Keratinocyte (primary cell): ENCODE results near the gene KREMEN2. TPM values are rescaled to one million over a fixed set of nuclear protein-coding genes. Genes with fewer than 3 reads are reported as not detected.
"Not testable (repeated sequence)": the region's sequence is repeated elsewhere in the genome, so short reads cannot be mapped to it uniquely, and the experiment has no call there.

Source experiments
- DNase-seq: peaks from one replicate; pipeline ENCODE4 v3.0.0-alpha.2; 2011; ENCODE audit warnings: low read depth, missing footprints, low spot score
- FAIRE-seq: peaks from 2 replicates; lab custom pipeline; 2011; peaks lifted over from hg19 to GRCh38; lab: Jason Lieb, UNC
- H2AFZ ChIP-seq: 2 replicates; pipeline ENCODE4 v1.6.0; 2012; ENCODE audit warnings: low read length, control low read depth, inconsistent platforms; ENCODE audit not compliant: control insufficient read depth
- H3K27ac ChIP-seq: 2 replicates; pipeline ENCODE4 v1.5.1; 2011; ENCODE audit warnings: low read length; ENCODE audit not compliant: control insufficient read depth, insufficient read depth
- H3K27me3 ChIP-seq: 3 replicates; pipeline ENCODE4 v1.6.0; 2011; ENCODE audit warnings: low read length; ENCODE audit not compliant: control insufficient read depth, insufficient read depth; ENCODE audit errors: extremely low read depth
- H3K36me3 ChIP-seq, 2 experiments: 2 replicates in 1 of 2; 3 replicates in 1 of 2; pipeline ENCODE4 v1.5.1; 2011; ENCODE audit warnings: low read length in 2 of 2, mild to moderate bottlenecking in 1 of 2; ENCODE audit not compliant: control insufficient read depth in 2 of 2, insufficient read depth in 2 of 2; ENCODE audit errors: extremely low read depth in 1 of 2
- H3K4me1 ChIP-seq: 3 replicates; pipeline ENCODE4 v1.5.1; 2011; ENCODE audit warnings: low read length; ENCODE audit not compliant: control insufficient read depth, insufficient read depth; ENCODE audit errors: extremely low read depth
- H3K4me2 ChIP-seq: 3 replicates; pipeline ENCODE4 v1.6.0; 2011; ENCODE audit warnings: low read depth, low read length; ENCODE audit not compliant: control insufficient read depth, insufficient read depth; ENCODE audit errors: extremely low read depth
- H3K4me3 ChIP-seq, 3 experiments: fragments of 200-600 bp in 1 of 3; sonication (generic) in 1 of 3; 2 replicates in 2 of 3; 3 replicates in 1 of 3; pipeline ENCODE4 v1.5.1; 2011 to 2016; ENCODE audit warnings: low read length in 3 of 3, mild to moderate bottlenecking in 3 of 3, control low read depth in 2 of 3, inconsistent platforms in 1 of 3, low read depth in 1 of 3, mixed read lengths in 1 of 3, mixed run types in 1 of 3, moderate library complexity in 1 of 3; ENCODE audit not compliant: control insufficient read depth in 2 of 3, insufficient read depth in 2 of 3; ENCODE audit errors: extremely low read depth in 1 of 3
- H3K79me2 ChIP-seq: 2 replicates; pipeline ENCODE4 v1.6.0; 2012; ENCODE audit warnings: low read length; ENCODE audit not compliant: control insufficient read depth, insufficient read depth
- H3K9ac ChIP-seq: 3 replicates; pipeline ENCODE4 v1.6.0; 2011; ENCODE audit warnings: low read length; ENCODE audit not compliant: control insufficient read depth, insufficient read depth; ENCODE audit errors: extremely low read depth
- H3K9me1 ChIP-seq: 3 replicates; pipeline ENCODE4 v1.6.0; 2011; ENCODE audit warnings: low read length; ENCODE audit not compliant: control insufficient read depth, insufficient read depth; ENCODE audit errors: extremely low read depth
- H3K9me3 ChIP-seq: 2 replicates; pipeline ENCODE4 v1.5.1; 2012; ENCODE audit warnings: low read depth, low read length; ENCODE audit not compliant: control insufficient read depth
- H4K20me1 ChIP-seq: 3 replicates; pipeline ENCODE4 v1.6.0; 2011; ENCODE audit warnings: low read length; ENCODE audit not compliant: control insufficient read depth, insufficient read depth; ENCODE audit errors: extremely low read depth
- CTCF ChIP-seq, 3 experiments: IDR thresholded peaks in 1 of 3; conservative IDR thresholded peaks in 1 of 3; optimal IDR thresholded peaks in 1 of 3; 2 replicates in 2 of 3; 3 replicates in 1 of 3; pipeline versions ENCODE3 to v1.5.1; 2011; ENCODE audit warnings: low read length in 3 of 3, mild to moderate bottlenecking in 3 of 3, moderate library complexity in 2 of 3, control low read depth in 1 of 3, inconsistent platforms in 1 of 3; ENCODE audit not compliant: insufficient read depth in 2 of 3; ENCODE audit errors: extremely low read depth in 1 of 3
- EZH2 ChIP-seq: IDR thresholded peaks from one replicate; pipeline ENCODE4 v1.6.1; 2012; ENCODE audit warnings: inconsistent platforms, mild to moderate bottlenecking, low read length, moderate library complexity
- dilution Hi-C: fragments of 300-500 bp; cut with MboI; formaldehyde crosslinking; loops from one replicate; pipeline ENCODE4 v1.7.0; 2020; ENCODE audit warnings: low sequenced_read_pairs; ENCODE audit not compliant: extremely low pct_ligation_motif_present
- polyA plus RNA-seq, 5 experiments: library from polyadenylated mRNA; depleted of rRNA in 3 of 5; stranded (reverse) in 3 of 5; stranded (forward) in 1 of 5; unstranded in 1 of 5; fragments of >200 nt; gene quantifications; 1 replicate in 1 of 5; 2 replicates in 3 of 5; 3 replicates in 1 of 5; pipeline versions ENCODE4 v1.2.1 to v1.2.3, GENCODE V29; 2011 to 2012; ENCODE audit warnings: missing spikeins in 2 of 5, low read depth in 1 of 5, low replicate concordance in 1 of 5

The KREMEN2 gene
- polyA plus RNA-seq, 1 donor (not counting 4 experiments of a cell fraction or from before 2014, with no cell fraction given), result 3.3 TPM

- FAIRE-seq (no peak), DNase-seq (no peak)
- dilution Hi-C loops, result no loop called here
- no peak overlapping the region for H3K4me2 ChIP-seq
- H3K27ac ChIP-seq, result no peak overlapping the region
- peaks cover 7 to 29% of the 10 kb centered on the region in 2 experiments for H3K36me3 ChIP-seq
- no peak overlapping the region for H2AFZ ChIP-seq
- H3K9me1 ChIP-seq, result no peaks in the 10 kb centered on the region
- peaks cover 9% of the 10 kb centered on the region for H3K4me1 ChIP-seq
- peaks cover 2% of the 10 kb centered on the region for H3K79me2 ChIP-seq
- no peaks in the 10 kb centered on the region for H3K9me3 ChIP-seq
- no peak overlapping the region for H3K9ac ChIP-seq
- no peaks in the 10 kb centered on the region for H3K27me3 ChIP-seq
- H3K4me3 ChIP-seq, result no peak overlapping the region
- peaks cover 2% of the 10 kb centered on the region for H4K20me1 ChIP-seq
- TF ChIP-seq CTCF (optimal IDR thresholded peaks at IDR 0.05 in 1 of 3, IDR thresholded peaks at IDR 0.05 in 1 of 3, conservative IDR thresholded peaks at IDR 0.05 in 1 of 3; ENCODE audit: extremely low read depth in 1 of 3, insufficient read depth in 2 of 3, low read length in 3 of 3) (no peak), EZH2 (no peak)
Observed at GRCh38 chr16:2930236-2930635, 33.8 kb upstream of the KREMEN2 start.

- FAIRE-seq, H3K4me1 ChIP-seq, H3K27me3 ChIP-seq, H3K4me3 ChIP-seq, H3K9me3 ChIP-seq, H3K27ac ChIP-seq, dilution Hi-C loops, DNase-seq, H3K9me1 ChIP-seq, H3K4me2 ChIP-seq, H2AFZ ChIP-seq, H3K79me2 ChIP-seq, H4K20me1 ChIP-seq, H3K9ac ChIP-seq: not testable (repeated sequence)
- peaks cover 10 to 31% of the 10 kb centered on the region in 2 experiments for H3K36me3 ChIP-seq
Observed at GRCh38 chr16:2931231-2931914, 32.7 kb upstream of the KREMEN2 start.

GRCh38 chr16:2933136-2933535 lies 30.9 kb upstream of the KREMEN2 start:
- H2AFZ ChIP-seq, result no peak overlapping the region
- no peak for DNase-seq
- no peaks in the 10 kb centered on the region for H3K9me3 ChIP-seq
- H3K9ac ChIP-seq, result no peak overlapping the region
- no peak overlapping the region for H3K4me2 ChIP-seq
- no peak for FAIRE-seq
- no peaks in the 10 kb centered on the region for H3K27me3 ChIP-seq
- no peak overlapping the region for H3K27ac ChIP-seq
- H4K20me1 ChIP-seq, result peaks cover 2% of the 10 kb centered on the region
- no peaks in the 10 kb centered on the region for H3K9me1 ChIP-seq
- H3K4me1 ChIP-seq, result no peaks in the 10 kb centered on the region
- H3K36me3 ChIP-seq, result peaks cover 16 to 41% of the 10 kb centered on the region in 2 experiments
- TF ChIP-seq CTCF (optimal IDR thresholded peaks at IDR 0.05 in 1 of 3, IDR thresholded peaks at IDR 0.05 in 1 of 3, conservative IDR thresholded peaks at IDR 0.05 in 1 of 3; ENCODE audit: extremely low read depth in 1 of 3, insufficient read depth in 2 of 3, low read length in 3 of 3), result no peak
- no peak for TF ChIP-seq EZH2
- H3K4me3 ChIP-seq, result no peak overlapping the region
- H3K79me2 ChIP-seq, result no peaks in the 10 kb centered on the region
- dilution Hi-C loops, result no loop called here
